HFF-Myc (cell line): Measurements from ENCODE around the gene ALG3.

Source experiments
- DNase-seq: peaks from one replicate; pipeline ENCODE4 v3.0.0-alpha.2; 2011; ENCODE audit warnings: low read depth; ENCODE audit errors: extremely low read depth
- H3K4me3 ChIP-seq: replicated peaks from 2 replicates; pipeline ENCODE4 v1.5.1; 2011; ENCODE audit warnings: low read depth, mild to moderate bottlenecking, control low read depth, low read length
- CTCF ChIP-seq: IDR thresholded peaks from 2 replicates; pipeline ENCODE4 v1.5.1; 2012; ENCODE audit warnings: mild to moderate bottlenecking, low read depth, low read length, control low read depth; ENCODE audit errors: missing control alignments

Gene ALG3

GRCh38 chr3:184234671-184235380 lies 13.9 kb downstream of the ALG3 start:
- H3K4me3 ChIP-seq, result no peak overlapping the region
- DNase-seq, result no peak
- no peak for TF ChIP-seq CTCF

DNA sequence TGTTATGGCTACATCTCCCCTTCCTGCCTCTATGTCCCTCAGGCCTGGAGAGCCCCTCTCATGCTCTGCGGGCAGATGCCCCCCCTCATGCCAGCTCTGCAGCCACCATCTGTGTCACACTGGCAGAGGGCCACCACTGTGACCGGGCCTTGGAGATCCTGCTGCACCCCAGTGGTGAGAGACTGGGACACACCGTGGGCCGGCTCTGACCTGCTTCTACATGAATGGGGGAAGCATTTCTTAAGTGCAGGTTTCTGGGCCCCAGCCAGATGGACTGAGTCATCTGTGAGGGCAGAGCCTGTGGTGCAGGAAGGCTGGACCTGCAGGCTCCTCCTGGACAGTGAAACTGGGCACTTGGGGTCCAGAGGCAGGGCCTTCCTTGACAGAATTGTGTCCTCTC lies 14.5 kb downstream of the ALG3 start:
- no peak overlapping the region for H3K4me3 ChIP-seq
- no peak for DNase-seq
- no peak for TF ChIP-seq CTCF

GRCh38 chr3:184233127-184233843 lies 15.5 kb downstream of the ALG3 start:
- no peak overlapping the region for H3K4me3 ChIP-seq
- no peak for DNase-seq
- no peak for TF ChIP-seq CTCF

DNA sequence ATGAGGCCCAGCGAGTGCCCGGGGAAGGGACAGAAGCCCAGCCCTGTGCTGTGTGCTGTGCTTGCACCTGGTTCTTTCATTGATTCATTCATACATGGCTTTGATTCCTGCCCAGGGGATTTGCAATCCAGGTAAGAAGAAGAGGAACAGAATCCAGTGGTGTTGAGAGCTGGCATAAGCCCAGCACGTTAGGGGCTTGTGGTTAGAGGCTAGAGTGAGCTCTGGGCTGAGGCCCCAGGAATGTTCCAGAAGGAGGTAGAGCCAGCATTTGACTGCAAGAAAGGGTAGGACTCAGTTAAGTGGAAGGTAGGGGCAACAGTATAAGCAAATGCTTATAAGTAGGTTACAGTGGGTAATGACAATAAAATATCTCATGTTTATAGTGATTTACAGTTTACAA lies 17.1 kb downstream of the ALG3 start:
- DNase-seq, result no peak
- no peak for TF ChIP-seq CTCF
- H3K4me3 ChIP-seq, result no peak overlapping the region

DNA sequence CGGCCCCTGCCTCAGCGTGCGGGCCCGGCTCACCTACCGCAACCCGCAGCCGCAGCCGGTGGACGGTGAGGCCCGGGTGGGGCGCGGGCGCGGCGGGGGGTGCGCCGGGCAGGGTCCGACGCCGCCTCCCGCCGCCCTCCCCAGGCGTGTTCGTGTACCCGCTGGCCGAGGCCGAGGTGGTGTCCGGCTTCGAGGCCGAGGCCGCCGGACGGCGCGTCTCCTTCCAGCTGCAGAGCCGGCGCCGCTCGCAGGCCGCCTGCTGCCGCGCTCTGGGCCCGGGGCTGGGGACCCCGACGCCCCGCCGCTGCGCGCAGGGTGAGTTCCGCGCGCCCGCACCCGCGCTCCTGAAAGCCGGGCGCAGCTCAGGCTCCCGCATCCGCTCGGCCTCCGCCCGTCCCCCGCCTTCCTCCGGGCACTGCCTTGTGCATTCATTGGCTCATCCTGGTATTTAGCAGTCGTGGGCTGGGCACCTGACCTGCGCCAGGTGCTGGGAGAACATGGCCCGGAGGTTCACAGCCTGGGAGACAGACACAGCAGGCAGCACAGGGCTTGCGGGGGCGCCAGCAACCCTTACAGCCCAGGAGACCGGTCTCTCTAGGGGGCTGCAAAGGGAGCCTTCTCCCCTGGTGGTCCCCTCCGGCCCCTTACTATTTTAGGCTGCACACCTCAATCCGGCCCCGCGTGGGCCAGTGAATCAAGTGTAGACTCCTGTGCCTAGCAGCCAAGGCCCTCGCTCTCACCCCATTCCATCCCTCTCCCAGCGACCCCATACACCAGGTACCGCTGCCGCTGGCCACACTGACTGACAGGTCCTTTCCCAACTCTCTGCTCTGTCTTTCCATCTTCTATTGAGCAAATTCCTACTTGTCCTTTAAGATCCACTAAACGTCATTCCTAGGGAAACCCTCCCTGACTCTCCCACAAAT lies 17.9 kb downstream of the ALG3 start:
- TF ChIP-seq CTCF, result no peak
- no peak for DNase-seq
- H3K4me3 ChIP-seq, result no peak overlapping the region

- DNase-seq, result no peak
- H3K4me3 ChIP-seq, result no peak overlapping the region; the same call in 1 of the 2 replicates
These were observed 18.6 kb downstream of the ALG3 start for GRCh38 chr3:184230081-184230602.

More at GRCh38 chr3:184230081-184230602, 18.6 kb downstream of the ALG3 start:
- no peak for TF ChIP-seq CTCF
